Mesenchymal stem cell (in vitro differentiated cells and primary cell): ENCODE data around the gene UBAC2.

Experiments used
- DNase-seq: peaks from one replicate; pipeline ENCODE4 v3.0.0-alpha.2; 2013
- H2AFZ ChIP-seq: one replicate; pipeline ENCODE4 v1.6.1; 2013; ENCODE audit warnings: low read depth, mild to moderate bottlenecking, control low read depth, inconsistent platforms, low read length, moderate library complexity
- H2AK5ac ChIP-seq: 2 replicates; pipeline ENCODE4 v1.6.1; 2013; ENCODE audit warnings: low read length, moderate library complexity, mild to moderate bottlenecking, inconsistent platforms; ENCODE audit not compliant: severe bottlenecking
- H2BK120ac ChIP-seq: one replicate; pipeline ENCODE4 v1.6.1; 2013; ENCODE audit warnings: low read depth, mild to moderate bottlenecking, inconsistent platforms, low read length, moderate library complexity
- H2BK12ac ChIP-seq, 2 experiments: one replicate each; pipeline ENCODE4 v1.6.1; 2013; ENCODE audit warnings: inconsistent platforms in 2 of 2, low read length in 2 of 2, mild to moderate bottlenecking in 2 of 2, moderate library complexity in 2 of 2, control low read depth in 1 of 2
- H2BK15ac ChIP-seq: one replicate; pipeline ENCODE4 v1.6.1; 2013; ENCODE audit warnings: mild to moderate bottlenecking, low read depth, inconsistent platforms; ENCODE audit not compliant: poor library complexity, severe bottlenecking
- H2BK5ac ChIP-seq: 2 replicates; pipeline ENCODE4 v1.6.1; 2013; ENCODE audit warnings: low read depth, mild to moderate bottlenecking, low read length, control low read depth, inconsistent platforms; ENCODE audit not compliant: poor library complexity, severe bottlenecking
- H3K14ac ChIP-seq, 2 experiments: one replicate each; pipeline ENCODE4 v1.6.1; 2013; ENCODE audit warnings: inconsistent platforms in 2 of 2, low read length in 2 of 2, control low read depth in 1 of 2, mild to moderate bottlenecking in 1 of 2, moderate library complexity in 1 of 2
- H3K18ac ChIP-seq, 2 experiments: one replicate each; pipeline ENCODE4 v1.6.1; 2013; ENCODE audit warnings: inconsistent platforms in 2 of 2, low read length in 2 of 2, control low read depth in 1 of 2, low read depth in 1 of 2, mild to moderate bottlenecking in 1 of 2
- H3K23ac ChIP-seq, 2 experiments: one replicate each; pipeline ENCODE4 v1.6.1; 2013; ENCODE audit warnings: inconsistent platforms in 2 of 2, low read length in 2 of 2, mild to moderate bottlenecking in 2 of 2, moderate library complexity in 2 of 2, control low read depth in 1 of 2
- H3K27ac ChIP-seq: 2 replicates; pipeline ENCODE4 v1.5.1; 2013; ENCODE audit warnings: mild to moderate bottlenecking, moderate library complexity, low read length, control low read depth, inconsistent platforms; ENCODE audit not compliant: poor library complexity, severe bottlenecking
- H3K27me3 ChIP-seq, 2 experiments: 2 replicates each; pipeline versions ENCODE4 v1.6.1 to v1.7.0; 2013; ENCODE audit warnings: low read length in 2 of 2, mild to moderate bottlenecking in 2 of 2, moderate library complexity in 2 of 2, control low read depth in 1 of 2, inconsistent platforms in 1 of 2; ENCODE audit not compliant: control insufficient read depth in 1 of 2, insufficient read depth in 1 of 2
- H3K36me3 ChIP-seq, 2 experiments: 2 replicates each; pipeline versions ENCODE4 v1.6.1 to v1.7.0; 2013; ENCODE audit warnings: low read length in 2 of 2, control low read depth in 1 of 2, inconsistent platforms in 1 of 2, low read depth in 1 of 2, mild to moderate bottlenecking in 1 of 2; ENCODE audit not compliant: insufficient read depth in 2 of 2, control insufficient read depth in 1 of 2
- H3K4ac ChIP-seq, 2 experiments: one replicate each; pipeline ENCODE4 v1.6.1; 2013; ENCODE audit warnings: inconsistent platforms in 2 of 2, low read length in 2 of 2, mild to moderate bottlenecking in 2 of 2, moderate library complexity in 2 of 2, control low read depth in 1 of 2, low read depth in 1 of 2
- H3K4me1 ChIP-seq: 2 replicates; pipeline ENCODE4 v1.6.1; 2013; ENCODE audit warnings: low read depth, low read length, control low read depth; ENCODE audit not compliant: control insufficient read depth, insufficient read depth
- H3K4me2 ChIP-seq: 2 replicates; pipeline ENCODE4 v1.6.1; 2013; ENCODE audit warnings: low read length, mild to moderate bottlenecking, inconsistent platforms; ENCODE audit not compliant: poor library complexity, severe bottlenecking
- H3K4me3 ChIP-seq, 2 experiments: 2 replicates each; pipeline versions ENCODE4 v1.5.1 to v1.7.0; 2013; ENCODE audit warnings: low read length in 2 of 2, mild to moderate bottlenecking in 2 of 2, control low read depth in 1 of 2, low read depth in 1 of 2; ENCODE audit not compliant: insufficient read depth in 1 of 2
- H3K79me1 ChIP-seq: replicated peaks from 2 replicates; pipeline ENCODE4 v1.6.1; 2013; ENCODE audit warnings: mild to moderate bottlenecking, control low read depth, low read length, inconsistent platforms; ENCODE audit not compliant: poor library complexity, severe bottlenecking
- H3K9ac ChIP-seq: 2 replicates; pipeline ENCODE4 v1.7.0; 2013; ENCODE audit warnings: mild to moderate bottlenecking, low read length, moderate library complexity
- H3K9me3 ChIP-seq: 2 replicates; pipeline ENCODE4 v1.7.0; 2013; ENCODE audit warnings: mild to moderate bottlenecking, low read length; ENCODE audit not compliant: control insufficient read depth
- H4K8ac ChIP-seq: one replicate; pipeline ENCODE4 v1.6.1; 2013; ENCODE audit warnings: inconsistent platforms, mild to moderate bottlenecking, low read length, moderate library complexity
- H4K91ac ChIP-seq: one replicate; pipeline ENCODE4 v1.6.1; 2013; ENCODE audit warnings: mild to moderate bottlenecking, low read length, inconsistent platforms
- WGBS: methylation state at CpG from one replicate; pipeline ENCODE4 v1.1.7; 2013; ENCODE audit warnings: mixed read lengths; 5-methylcytosine and 5-hydroxymethylcytosine counted together

UBAC2 gene

DNA sequence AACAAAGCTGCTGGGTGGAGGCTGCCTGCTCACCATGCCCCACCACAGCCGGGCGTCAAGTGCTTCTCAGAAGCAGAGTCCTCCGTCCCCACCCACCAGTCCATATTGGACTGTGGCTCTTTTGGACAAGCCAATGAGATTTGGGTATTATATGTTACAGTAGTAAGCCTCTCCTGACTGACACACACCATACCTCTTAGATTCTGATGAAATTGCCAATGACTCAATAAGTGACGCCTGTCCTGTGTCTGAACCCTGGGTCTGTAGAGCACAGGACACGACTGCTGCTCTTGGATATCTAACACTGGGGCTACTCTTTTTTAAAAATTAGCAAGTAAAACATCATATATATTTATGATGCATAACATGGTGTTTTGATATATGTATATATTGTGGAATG, 44.8 kb upstream of the UBAC2 start:
- Histone ChIP-seq H3K4me3 (no peak overlapping the region), H3K27me3 (peaks cover 11 to 25% of the 10 kb centered on the region in 2 experiments), H2BK15ac (no peak overlapping the region), H3K14ac (no peak overlapping the region), H3K4me1 (peaks cover 3% of the 10 kb centered on the region), H3K18ac (no peak overlapping the region), H2BK12ac (no peak overlapping the region), H3K4ac (no peak overlapping the region), H3K23ac (no peak overlapping the region), H2AFZ (no peak overlapping the region), H3K27ac (no peak overlapping the region), H2AK5ac (no peak overlapping the region), H3K9me3 (no peaks in the 10 kb centered on the region), H2BK120ac (no peak overlapping the region), H4K91ac (no peak overlapping the region), H3K9ac (no peak overlapping the region), H3K36me3 (no peaks in the 10 kb centered on the region), H2BK5ac (no peak overlapping the region), H3K79me1 (no peaks in the 10 kb centered on the region), H3K4me2 (no peak overlapping the region), H4K8ac (no peak overlapping the region)
- 83% methylated on average over 5 of the region's 5 CpGs for WGBS
- no peak for DNase-seq

DNA sequence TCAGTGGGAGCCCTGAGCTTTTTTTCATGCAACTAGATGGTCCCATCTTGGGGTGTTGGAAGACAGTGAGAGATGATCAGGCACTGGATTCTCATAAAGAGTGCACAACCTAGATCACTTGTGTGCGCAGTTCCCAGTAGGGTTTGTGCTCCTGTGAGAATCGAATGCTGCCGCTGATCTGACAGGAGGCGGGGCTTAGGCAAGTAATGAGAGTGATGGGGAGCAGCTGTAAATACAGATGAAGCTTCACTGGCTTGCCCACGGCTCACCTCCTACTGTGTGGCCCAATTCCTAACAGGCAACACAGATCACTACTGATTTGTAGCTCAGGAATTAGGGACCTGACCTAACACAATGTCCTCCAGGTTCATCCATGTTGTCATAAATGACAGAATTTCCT, 43.6 kb upstream of the UBAC2 start:
- Histone ChIP-seq H3K27ac (no peak overlapping the region), H2AK5ac (no peak overlapping the region), H3K4ac (no peak overlapping the region), H3K18ac (no peak overlapping the region), H4K8ac (no peak overlapping the region), H3K4me1 (no peaks in the 10 kb centered on the region), H2BK12ac (no peak overlapping the region), H3K4me2 (no peak overlapping the region), H3K79me1 (no peaks in the 10 kb centered on the region), H2BK15ac (no peak overlapping the region), H3K14ac (no peak overlapping the region), H3K9ac (no peak overlapping the region), H3K23ac (no peak overlapping the region), H3K9me3 (no peaks in the 10 kb centered on the region), H3K27me3 (peaks cover 11 to 33% of the 10 kb centered on the region in 2 experiments), H4K91ac (no peak overlapping the region), H2BK5ac (no peak overlapping the region), H3K36me3 (no peaks in the 10 kb centered on the region), H2BK120ac (no peak overlapping the region), H3K4me3 (no peak overlapping the region), H2AFZ (no peak overlapping the region)
- WGBS: 74% methylated on average over 5 of the region's 5 CpGs
- no peak for DNase-seq

DNA sequence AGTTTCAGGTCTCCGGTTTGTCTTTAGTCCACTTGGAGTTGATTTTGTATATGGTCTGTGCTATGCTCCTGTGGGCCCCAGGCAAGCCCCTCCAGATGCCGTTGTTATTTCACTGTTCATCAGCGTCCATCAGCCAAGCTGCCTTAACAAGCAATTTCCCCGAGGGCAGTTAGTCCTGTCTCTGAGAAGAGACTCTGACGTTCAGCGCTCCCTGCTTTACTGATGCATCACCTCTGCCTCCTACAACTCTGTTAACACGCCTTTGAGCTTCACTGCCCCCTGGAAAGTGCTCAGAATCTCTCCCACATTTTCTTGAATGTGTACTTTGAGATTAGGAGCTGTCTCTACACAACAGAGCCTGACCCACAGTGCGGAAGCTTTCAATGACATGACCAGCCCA, 41.8 kb upstream of the UBAC2 start:
- Histone ChIP-seq H3K9ac (no peak overlapping the region), H3K4me2 (no peak overlapping the region), H3K23ac (no peak overlapping the region), H3K14ac (no peak overlapping the region), H3K36me3 (no peaks in the 10 kb centered on the region), H3K4me3 (no peak overlapping the region), H4K8ac (no peak overlapping the region), H3K9me3 (no peaks in the 10 kb centered on the region), H3K27ac (no peak overlapping the region), H2AK5ac (no peak overlapping the region), H3K4me1 (no peaks in the 10 kb centered on the region), H3K18ac (no peak overlapping the region), H2BK120ac (no peak overlapping the region), H3K27me3 (peaks cover 11 to 37% of the 10 kb centered on the region in 2 experiments), H2BK12ac (no peak overlapping the region), H2AFZ (no peak overlapping the region), H3K4ac (no peak overlapping the region), H3K79me1 (no peaks in the 10 kb centered on the region), H2BK15ac (no peak overlapping the region), H2BK5ac (no peak overlapping the region), H4K91ac (no peak overlapping the region)
- WGBS: 75% methylated on average over 8 of the region's 8 CpGs
- no peak for DNase-seq

DNA sequence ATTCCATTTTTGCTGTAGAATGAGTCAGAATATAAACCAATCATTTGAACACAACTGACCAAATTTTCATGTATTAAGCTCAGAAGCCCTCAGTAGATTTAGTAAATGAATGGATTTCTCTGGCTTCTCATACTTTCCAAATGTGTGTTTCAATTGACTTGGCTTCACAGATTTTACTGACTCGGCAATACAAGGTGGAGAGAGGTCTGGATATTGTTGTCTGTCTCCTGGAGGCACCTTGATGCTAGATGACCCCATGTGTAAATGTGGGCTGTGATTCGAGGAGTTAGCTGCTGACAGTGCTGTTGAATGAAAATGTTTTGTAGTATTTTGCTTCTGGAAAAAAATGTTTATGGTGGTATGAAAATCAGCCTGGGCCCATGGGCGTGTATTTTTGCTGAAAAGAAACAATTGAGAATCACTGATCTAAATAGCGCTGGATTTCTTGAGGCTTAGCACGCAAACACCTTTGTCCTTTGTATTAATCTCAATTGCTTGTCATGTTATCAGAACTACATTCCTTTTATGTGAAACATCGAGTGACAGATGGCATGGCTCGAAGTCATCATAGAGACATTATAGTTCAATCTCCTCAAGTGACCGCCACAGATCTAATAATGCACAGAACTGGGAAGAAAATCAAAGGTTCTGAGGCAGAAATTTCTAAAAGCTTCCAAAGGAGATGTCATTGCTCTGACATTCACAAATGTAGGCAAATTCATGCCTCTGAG, 41.2 kb upstream of the UBAC2 start:
- Histone ChIP-seq H3K27me3 (peaks cover 11 to 37% of the 10 kb centered on the region in 2 experiments), H3K23ac (no peak overlapping the region), H2BK120ac (no peak overlapping the region), H3K9me3 (no peaks in the 10 kb centered on the region), H3K4me2 (no peak overlapping the region), H3K14ac (no peak overlapping the region), H2BK12ac (no peak overlapping the region), H2BK15ac (no peak overlapping the region), H3K36me3 (no peaks in the 10 kb centered on the region), H3K4me3 (no peak overlapping the region), H3K18ac (no peak overlapping the region), H4K8ac (no peak overlapping the region), H2AK5ac (no peak overlapping the region), H3K9ac (no peak overlapping the region), H2AFZ (no peak overlapping the region), H3K4me1 (no peaks in the 10 kb centered on the region), H2BK5ac (no peak overlapping the region), H4K91ac (no peak overlapping the region), H3K79me1 (no peaks in the 10 kb centered on the region), H3K27ac (no peak overlapping the region), H3K4ac (no peak overlapping the region)
- no peak for DNase-seq
- WGBS: 93% methylated on average over 8 of the region's 8 CpGs
